HEK293T (cell line): ENCODE results near the gene TMEM219.

Experiments used
- CTCF ChIA-PET: fragments of 350-600 bp; formaldehyde crosslinking; extraction: SDS; loops from one replicate; lab custom pipeline; 2021; ENCODE audit warnings: antibody characterized with exemption, inconsistent platforms; lab: Yijun Ruan, JAX
- POLR2A ChIA-PET: fragments of 350-600 bp; formaldehyde crosslinking; extraction: SDS; loops from one replicate; lab custom pipeline; 2020; ENCODE audit warnings: antibody characterized with exemption, inconsistent platforms; lab: Yijun Ruan, JAX
- DNase-seq: peaks from one replicate; pipeline ENCODE4 v3.0.0; 2012; ENCODE audit warnings: mixed read lengths; ENCODE audit errors: extremely low spot score
- ARNT ChIP-seq: fragments of 450-650 bp; IDR thresholded peaks from 2 replicates; pipeline ENCODE4 v1.6.1; 2017; ENCODE audit warnings: mild to moderate bottlenecking
- BHLHE40 ChIP-seq: fragments of 450-650 bp; IDR thresholded peaks from 2 replicates; pipeline ENCODE4 v1.6.1; 2016; ENCODE audit warnings: mild to moderate bottlenecking, moderate library complexity, borderline replicate concordance
- CTBP1 ChIP-seq: fragments of 450-650 bp; IDR thresholded peaks from 2 replicates; pipeline ENCODE4 v1.6.1; 2016; ENCODE audit warnings: borderline replicate concordance
- ELF4 ChIP-seq: fragments of 450-650 bp; IDR thresholded peaks from 2 replicates; pipeline ENCODE4 v1.6.1; 2017; ENCODE audit warnings: antibody characterized with exemption
- FOXA1 ChIP-seq: fragments of 450-650 bp; IDR thresholded peaks from 2 replicates; pipeline ENCODE4 v1.6.1; 2016; ENCODE audit warnings: mild to moderate bottlenecking
- FOXK2 ChIP-seq: fragments of 450-650 bp; IDR thresholded peaks from 2 replicates; pipeline ENCODE4 v1.6.1; 2016; ENCODE audit warnings: mild to moderate bottlenecking
- FOXM1 ChIP-seq: fragments of 450-650 bp; IDR thresholded peaks from 2 replicates; pipeline ENCODE4 v1.6.1; 2017; ENCODE audit warnings: mild to moderate bottlenecking, borderline replicate concordance
- HDGF ChIP-seq: fragments of 450-650 bp; IDR thresholded peaks from 2 replicates; pipeline ENCODE4 v1.6.1; 2017; ENCODE audit warnings: antibody characterized with exemption, borderline replicate concordance
- L3MBTL2 ChIP-seq: fragments of 450-650 bp; conservative IDR thresholded peaks from 2 replicates; pipeline ENCODE4 v1.6.1; 2016; ENCODE audit warnings: mild to moderate bottlenecking
- LEF1 ChIP-seq: fragments of 450-650 bp; IDR thresholded peaks from 2 replicates; pipeline ENCODE4 v1.6.1; 2017; ENCODE audit warnings: mild to moderate bottlenecking, borderline replicate concordance
- NFRKB ChIP-seq: fragments of 450-650 bp; IDR thresholded peaks from 2 replicates; pipeline ENCODE4 v1.6.1; 2016; ENCODE audit warnings: mild to moderate bottlenecking, moderate library complexity
- SP1 ChIP-seq: fragments of 450-650 bp; IDR thresholded peaks from 2 replicates; pipeline ENCODE4 v1.6.1; 2017
- SUZ12 ChIP-seq: fragments of 450-650 bp; IDR thresholded peaks from 2 replicates; pipeline ENCODE4 v1.6.1; 2016; ENCODE audit warnings: mild to moderate bottlenecking
- TARDBP ChIP-seq: fragments of 450-650 bp; IDR thresholded peaks from 2 replicates; pipeline ENCODE4 v1.6.1; 2016
- ZNF384 ChIP-seq: fragments of 450-650 bp; IDR thresholded peaks from 2 replicates; pipeline ENCODE4 v1.6.1; 2016
- TF ChIP-seq, protein P1 (sequence below): fragments of 450-650 bp; IDR thresholded peaks from 2 replicates; pipeline ENCODE4 v1.6.1; 2016

The TMEM219 gene

DNA sequence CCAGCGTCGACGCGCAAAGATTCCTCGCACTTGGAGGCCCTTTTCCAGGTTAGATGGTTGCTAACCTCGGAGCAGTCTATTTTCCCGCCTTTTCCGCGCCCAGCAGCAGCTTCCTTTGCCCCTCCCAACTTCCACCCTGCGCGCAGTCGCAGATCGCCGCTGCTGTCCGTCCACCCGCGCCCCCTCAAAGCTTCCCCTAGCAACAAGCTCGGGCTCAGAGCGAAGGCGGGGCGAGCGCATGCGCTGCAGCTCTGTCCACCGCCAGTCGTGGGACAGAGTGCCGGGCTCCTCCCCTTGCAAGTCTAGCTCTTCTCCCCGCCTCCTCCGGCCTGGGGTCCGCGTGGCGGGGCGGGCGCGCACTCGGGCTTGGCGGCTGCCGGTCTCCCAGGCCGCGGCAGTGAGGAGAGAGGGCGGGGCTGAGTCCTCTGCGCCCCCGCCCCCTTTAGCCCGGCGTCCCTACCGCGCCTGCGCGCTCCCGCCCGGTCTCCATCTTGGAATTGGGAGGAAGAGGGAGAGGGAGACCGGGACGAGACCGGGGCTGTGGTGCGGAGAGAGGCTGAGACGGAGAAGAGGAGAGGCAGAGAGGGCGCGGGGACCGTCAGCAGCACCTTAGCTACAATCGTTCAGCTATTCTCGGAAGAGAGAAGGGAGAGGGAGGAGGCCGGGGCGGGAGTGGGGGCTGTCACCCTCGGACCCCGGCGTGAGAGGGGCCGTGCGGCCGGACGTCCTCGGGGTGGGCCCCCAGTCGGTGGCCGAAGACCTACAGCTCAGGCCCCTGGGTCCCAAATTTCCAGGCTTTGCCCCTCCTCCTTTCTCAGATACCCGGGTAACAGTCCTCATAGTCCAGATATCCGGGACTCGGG is 11.7 kb downstream of the TMEM219 start, which contains the start of gene TAOK2:
Gene TAOK2 (plus strand): TSS at position 485 of the 863 bp plus-strand sequence. CDS start 3,905 bp downstream, outside the sequence.
- peak; percentile 100 for DNase-seq
- TF ChIP-seq L3MBTL2 (peak; percentile 100), HDGF (peak; percentile 98; the same call in 1 of the 2 replicates), BHLHE40 (no peak), ZNF384 (no peak), ELF4 (no peak)
- TF ChIP-seq, protein P1, sequence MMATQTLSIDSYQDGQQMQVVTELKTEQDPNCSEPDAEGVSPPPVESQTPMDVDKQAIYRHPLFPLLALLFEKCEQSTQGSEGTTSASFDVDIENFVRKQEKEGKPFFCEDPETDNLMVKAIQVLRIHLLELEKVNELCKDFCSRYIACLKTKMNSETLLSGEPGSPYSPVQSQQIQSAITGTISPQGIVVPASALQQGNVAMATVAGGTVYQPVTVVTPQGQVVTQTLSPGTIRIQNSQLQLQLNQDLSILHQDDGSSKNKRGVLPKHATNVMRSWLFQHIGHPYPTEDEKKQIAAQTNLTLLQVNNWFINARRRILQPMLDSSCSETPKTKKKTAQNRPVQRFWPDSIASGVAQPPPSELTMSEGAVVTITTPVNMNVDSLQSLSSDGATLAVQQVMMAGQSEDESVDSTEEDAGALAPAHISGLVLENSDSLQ = no peak; the same call in 1 of the 2 replicates
- ChIA-PET POLR2A (interaction anchor here (0.6 to 8.8 kb wide), 25 partner anchors 12 to 1025 kb away, joined by 3 to 102 read pairs (median 4); partner anchors contain the start of genes ALDOA, ASPHD1, CDIPT and HIRIP3), CTCF (interaction anchor here (0.6 to 3.0 kb wide), 6 partner anchors 12 to 125 kb away, joined by 3 to 14 read pairs (median 6); partner anchors contain the start of gene TMEM219)

DNA sequence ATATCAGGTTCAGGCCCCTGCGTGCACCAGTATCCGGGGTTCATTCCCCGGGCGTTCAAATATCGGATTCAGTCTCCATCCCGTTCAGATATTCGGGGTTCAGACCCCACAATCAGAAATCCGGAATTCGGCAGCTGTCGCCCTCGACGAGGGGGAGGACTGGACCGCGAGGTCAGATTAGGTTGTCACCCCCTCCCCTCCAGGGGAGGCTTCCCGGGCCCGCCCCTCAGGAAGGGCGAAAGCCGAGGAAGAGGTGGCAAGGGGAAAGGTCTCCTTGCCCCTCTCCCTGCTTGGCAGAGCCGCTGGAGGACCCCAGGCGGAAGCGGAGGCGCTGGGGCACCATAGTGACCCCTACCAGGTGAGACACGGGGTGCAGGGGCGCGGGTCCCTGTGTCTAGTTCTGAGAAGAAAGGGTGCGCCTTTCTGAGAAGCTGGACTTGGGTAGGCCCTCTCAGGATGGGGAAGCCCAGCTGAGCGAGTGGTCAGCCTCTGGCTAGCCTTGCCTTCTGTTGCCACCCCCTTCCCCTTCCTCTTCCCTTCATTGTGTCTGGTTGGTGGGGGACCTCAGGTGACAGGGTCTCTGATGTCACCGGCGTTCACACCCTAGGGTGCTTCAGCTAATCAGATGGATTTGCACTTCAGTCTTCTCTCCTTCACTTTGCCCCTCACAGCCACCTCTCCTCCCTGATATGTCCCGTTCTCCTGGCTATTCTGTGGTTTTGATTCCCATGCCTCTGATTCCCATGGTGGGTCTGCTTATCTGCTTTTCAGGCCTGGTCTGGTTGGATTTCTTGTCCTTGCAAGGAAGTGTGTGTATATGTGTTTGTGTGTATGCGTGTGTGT is 12.6 kb downstream of the TMEM219 start:
- TF ChIP-seq FOXM1 (no peak), FOXK2 (no peak), L3MBTL2 (no peak; the same call in 1 of the 2 replicates), NFRKB (no peak), SUZ12 (no peak), LEF1 (no peak), TARDBP (no peak), ELF4 (no peak), ZNF384 (no peak), HDGF (no peak), ARNT (no peak), FOXA1 (no peak), CTBP1 (no peak), BHLHE40 (no peak), SP1 (no peak)
- TF ChIP-seq, protein P1 = no peak
- POLR2A ChIA-PET = interaction anchor here (1.4 to 8.8 kb wide), 8 partner anchors 12 to 163 kb away, joined by 4 to 102 read pairs (median 40); partner anchors contain the start of genes ASPHD1, HIRIP3, KCTD13 and SEZ6L2
- CTCF ChIA-PET = interaction anchor here (0.9 to 1.9 kb wide), 3 partner anchors 17 to 47 kb away, joined by 3 to 7 read pairs (median 5); no protein-coding TSS in a partner anchor
- no peak for DNase-seq

DNA sequence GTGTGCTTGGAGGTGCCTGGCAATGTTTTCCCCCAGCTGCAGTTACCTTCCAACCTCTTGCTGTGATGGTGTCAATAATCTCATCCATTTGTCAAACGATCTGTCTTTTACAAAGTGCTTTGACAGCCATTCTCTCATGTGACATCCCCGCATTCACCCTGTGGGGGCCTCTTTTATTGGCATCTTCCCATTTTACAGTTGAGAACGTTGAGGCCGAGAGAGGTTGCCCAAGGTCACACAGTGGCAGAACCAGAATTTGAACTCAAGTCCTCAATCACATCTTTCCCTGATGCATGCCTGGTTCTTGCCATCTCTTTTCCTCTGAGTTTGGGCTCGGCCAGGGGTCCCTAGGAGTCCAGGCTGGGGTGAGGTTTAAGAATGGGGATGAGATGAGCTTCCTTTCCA is 13.3 kb downstream of the TMEM219 start:
- DNase-seq = no peak
- TF ChIP-seq, protein P1 = 0 out of 2 replicates have a peak, but pooled peaks have one; percentile 21
- TF ChIP-seq ARNT = no peak
- CTCF ChIA-PET = interaction anchor here (1.9 kb wide), 1 partner anchor 17 kb away, joined by 5 read pairs; no protein-coding TSS in a partner anchor
- POLR2A ChIA-PET = interaction anchor here (0.7 to 8.8 kb wide), 7 partner anchors 11 to 76 kb away, joined by 3 to 102 read pairs (median 60); partner anchors contain the start of genes HIRIP3, KCTD13, SEZ6L2 and TMEM219

DNA sequence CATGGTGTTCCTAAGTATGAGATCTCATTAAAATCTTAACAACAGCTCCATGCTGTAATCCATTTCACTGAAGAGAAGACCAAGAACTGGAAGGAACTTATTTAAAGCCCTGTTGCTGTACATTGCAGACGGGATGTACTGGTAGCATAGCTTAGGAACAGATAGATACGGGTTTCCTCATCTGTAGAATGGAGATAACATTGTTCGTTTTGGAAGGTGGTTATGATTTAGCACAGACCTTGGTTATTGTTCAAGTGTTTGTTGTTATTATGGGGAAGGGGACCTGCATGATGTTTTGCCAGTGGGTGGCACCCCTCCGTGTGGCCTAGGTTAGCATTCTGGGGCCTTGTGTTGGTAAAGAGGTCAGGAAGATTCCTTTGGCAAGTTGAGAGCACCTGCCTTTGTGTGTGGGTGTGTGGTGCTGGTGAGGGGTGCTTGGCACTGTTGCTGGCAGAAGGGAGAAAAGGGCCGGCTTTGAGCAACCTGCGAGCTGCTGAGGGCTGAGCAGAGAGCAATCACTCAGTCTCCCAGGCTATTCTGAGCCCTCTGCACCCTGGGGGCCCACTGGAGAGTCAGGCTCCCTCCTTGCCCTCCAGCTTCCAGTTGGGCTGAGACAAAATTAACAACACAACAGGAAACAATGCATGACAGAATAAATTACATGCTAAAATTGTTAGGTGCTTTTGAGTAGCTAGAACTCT is 14.1 kb downstream of the TMEM219 start:
- DNase-seq = no peak
- POLR2A ChIA-PET = interaction anchor here (0.7 to 8.8 kb wide), 9 partner anchors 10 to 76 kb away, joined by 3 to 102 read pairs (median 20); partner anchors contain the start of genes HIRIP3, KCTD13, SEZ6L2 and TMEM219
- TF ChIP-seq ARNT = no peak
- TF ChIP-seq ZNF384 = no peak
- no peak for TF ChIP-seq LEF1
- no peak for TF ChIP-seq SUZ12
- TF ChIP-seq ELF4 = no peak
- no peak for TF ChIP-seq HDGF
- no peak for TF ChIP-seq FOXK2
- no peak for TF ChIP-seq FOXM1
- CTCF ChIA-PET = interaction anchor here (0.6 to 1.9 kb wide), 2 partner anchors 16 to 69 kb away, joined by 3 to 5 read pairs; no protein-coding TSS in a partner anchor
